ENCODE measurements around the gene OTX2. TPM values are rescaled to one million over a fixed set of nuclear protein-coding genes. Genes with fewer than 3 reads are reported as not detected.

The OTX2 gene
- total RNA-seq, 1 donor from 2014 or later, result not detected

DNA sequence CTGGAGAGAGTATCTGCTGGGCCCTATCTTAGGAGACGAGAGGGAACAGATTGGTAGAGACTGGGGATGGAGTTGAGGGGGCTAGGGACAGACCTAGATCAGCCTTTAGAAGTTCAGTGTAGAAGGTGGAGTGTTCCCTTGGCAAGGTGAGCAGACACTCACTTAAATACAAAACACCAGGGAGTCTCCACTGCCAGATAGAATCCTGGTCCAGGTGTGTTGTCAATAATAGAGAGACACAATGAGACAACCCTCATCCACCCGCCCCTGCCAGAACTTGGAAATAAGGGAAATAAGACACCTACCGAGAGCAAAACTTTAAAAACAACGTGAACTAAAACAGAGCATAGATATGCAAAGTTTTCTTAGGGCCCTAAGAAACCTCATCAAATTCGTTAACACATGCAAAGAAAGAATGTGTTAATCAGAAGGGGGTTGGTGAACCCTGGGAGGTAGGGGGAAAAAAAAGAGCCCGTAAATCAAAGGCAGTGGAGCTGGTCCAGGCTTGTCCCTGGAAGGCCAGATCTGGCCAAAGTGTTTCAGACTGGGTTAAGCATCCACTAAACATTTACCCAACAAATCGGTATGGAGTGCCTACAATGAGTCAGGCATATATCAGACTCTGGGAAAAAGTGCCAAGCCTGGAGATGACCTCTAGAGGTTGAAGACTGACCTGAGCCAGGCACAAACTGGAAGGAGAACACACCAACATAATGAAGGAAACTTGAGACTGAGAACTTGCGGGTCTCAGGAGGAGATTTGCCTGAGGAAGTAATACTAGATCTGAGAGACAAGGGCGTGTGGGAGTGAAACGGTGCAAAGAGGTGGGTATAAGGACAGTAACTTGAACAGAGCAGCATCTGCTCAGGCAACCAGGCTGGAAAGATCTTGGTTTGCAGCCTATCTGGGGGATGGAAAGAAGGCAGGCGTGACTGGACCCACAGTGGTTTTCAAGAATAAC is 37.0 kb upstream of the OTX2 start:
- peaks cover 47% of the 10 kb centered on the region for H3K27me3 Mint-ChIP-seq

DNA sequence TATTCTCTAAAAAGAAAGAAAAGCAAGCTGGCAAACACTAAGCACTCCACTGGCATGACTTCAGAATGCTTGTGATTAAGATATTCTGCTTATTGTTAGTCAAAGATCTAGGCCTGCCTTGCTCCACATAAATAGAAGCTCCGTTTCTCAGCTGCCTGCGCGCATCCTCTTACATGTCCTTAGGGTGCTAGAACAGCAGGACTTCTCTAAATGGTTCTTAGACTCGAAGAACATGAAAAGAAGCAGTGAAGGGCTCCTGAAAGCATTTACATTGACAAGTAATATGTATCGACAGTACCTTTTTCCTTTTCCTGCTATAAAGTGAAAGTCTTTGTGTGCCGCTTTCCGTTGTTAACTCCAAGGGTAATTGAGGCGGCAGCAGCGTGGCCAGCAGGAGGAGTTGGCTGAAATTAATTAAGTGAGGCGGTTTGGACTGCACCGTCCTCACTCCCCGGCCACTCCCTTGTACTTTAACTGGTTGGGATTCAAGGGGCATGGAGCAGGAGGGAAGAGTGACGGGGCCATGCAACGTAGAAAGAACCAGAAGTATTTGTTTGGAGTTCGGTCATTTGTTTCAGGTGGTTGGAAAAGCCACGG is 34.2 kb upstream of the OTX2 start:
- peaks cover 46% of the 10 kb centered on the region for H3K27me3 Mint-ChIP-seq
- TF ChIP-seq, protein P1, sequence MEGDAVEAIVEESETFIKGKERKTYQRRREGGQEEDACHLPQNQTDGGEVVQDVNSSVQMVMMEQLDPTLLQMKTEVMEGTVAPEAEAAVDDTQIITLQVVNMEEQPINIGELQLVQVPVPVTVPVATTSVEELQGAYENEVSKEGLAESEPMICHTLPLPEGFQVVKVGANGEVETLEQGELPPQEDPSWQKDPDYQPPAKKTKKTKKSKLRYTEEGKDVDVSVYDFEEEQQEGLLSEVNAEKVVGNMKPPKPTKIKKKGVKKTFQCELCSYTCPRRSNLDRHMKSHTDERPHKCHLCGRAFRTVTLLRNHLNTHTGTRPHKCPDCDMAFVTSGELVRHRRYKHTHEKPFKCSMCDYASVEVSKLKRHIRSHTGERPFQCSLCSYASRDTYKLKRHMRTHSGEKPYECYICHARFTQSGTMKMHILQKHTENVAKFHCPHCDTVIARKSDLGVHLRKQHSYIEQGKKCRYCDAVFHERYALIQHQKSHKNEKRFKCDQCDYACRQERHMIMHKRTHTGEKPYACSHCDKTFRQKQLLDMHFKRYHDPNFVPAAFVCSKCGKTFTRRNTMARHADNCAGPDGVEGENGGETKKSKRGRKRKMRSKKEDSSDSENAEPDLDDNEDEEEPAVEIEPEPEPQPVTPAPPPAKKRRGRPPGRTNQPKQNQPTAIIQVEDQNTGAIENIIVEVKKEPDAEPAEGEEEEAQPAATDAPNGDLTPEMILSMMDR (IDR thresholded peaks at IDR 0.05; ENCODE audit: unreplicated experiment), result no peak

More for the DNA sequence above, 37.0 kb upstream of the OTX2 start:
- no peaks in the 10 kb centered on the region for H3K36me3 Mint-ChIP-seq (ENCODE audit: insufficient read depth)
- DNase-seq (ENCODE audit: low spot score, unreplicated experiment), result no peak
- peaks cover 16% of the 10 kb centered on the region for H3K4me1 Mint-ChIP-seq (ENCODE audit: low read depth)
- H3K9me3 Mint-ChIP-seq (ENCODE audit: low read depth), result no peaks in the 10 kb centered on the region
- H3K4me3 Mint-ChIP-seq (ENCODE audit: low read depth), result no peak overlapping the region
- no peak overlapping the region for H3K27ac Mint-ChIP-seq
- TF ChIP-seq, protein P1 (IDR thresholded peaks at IDR 0.05; ENCODE audit: unreplicated experiment), result no peak

DNA sequence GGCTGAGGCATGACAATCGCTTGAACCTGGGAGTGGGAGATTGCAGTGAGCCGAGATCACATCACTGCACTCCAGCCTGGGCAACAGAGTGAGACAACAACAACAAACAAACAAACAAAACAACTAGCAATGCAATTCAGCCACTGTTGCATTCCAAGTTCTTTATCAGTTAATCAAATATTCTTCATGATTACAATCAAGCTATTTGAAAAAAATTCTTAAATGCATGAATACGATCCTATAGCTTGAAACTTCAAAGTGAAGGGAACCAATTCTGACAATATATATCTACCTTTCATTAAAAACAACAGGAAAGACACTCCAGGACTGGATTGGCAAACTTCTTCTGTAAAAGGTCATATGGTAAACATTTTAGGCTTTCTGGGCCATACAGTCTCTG is 31.3 kb upstream of the OTX2 start:
- no peak overlapping the region for H3K4me3 Mint-ChIP-seq (ENCODE audit: low read depth)
- DNase-seq (ENCODE audit: low spot score, unreplicated experiment), result no peak
- no peak overlapping the region for H3K27ac Mint-ChIP-seq
- TF ChIP-seq, protein P1 (IDR thresholded peaks at IDR 0.05; ENCODE audit: unreplicated experiment), result no peak
- no peaks in the 10 kb centered on the region for H3K36me3 Mint-ChIP-seq (ENCODE audit: insufficient read depth)
- H3K9me3 Mint-ChIP-seq (ENCODE audit: low read depth), result no peaks in the 10 kb centered on the region
- H3K4me1 Mint-ChIP-seq (ENCODE audit: low read depth), result peaks cover 7% of the 10 kb centered on the region
- peaks cover 30% of the 10 kb centered on the region for H3K27me3 Mint-ChIP-seq

More for the DNA sequence above, 34.2 kb upstream of the OTX2 start:
- Mint-ChIP-seq H3K4me3 (ENCODE audit: low read depth) (no peak overlapping the region), H3K27ac (no peak overlapping the region), H3K9me3 (ENCODE audit: low read depth) (no peaks in the 10 kb centered on the region), H3K4me1 (ENCODE audit: low read depth) (peaks cover 16% of the 10 kb centered on the region), H3K36me3 (ENCODE audit: insufficient read depth) (no peaks in the 10 kb centered on the region)
- DNase-seq (ENCODE audit: low spot score, unreplicated experiment), result no peak

DNA sequence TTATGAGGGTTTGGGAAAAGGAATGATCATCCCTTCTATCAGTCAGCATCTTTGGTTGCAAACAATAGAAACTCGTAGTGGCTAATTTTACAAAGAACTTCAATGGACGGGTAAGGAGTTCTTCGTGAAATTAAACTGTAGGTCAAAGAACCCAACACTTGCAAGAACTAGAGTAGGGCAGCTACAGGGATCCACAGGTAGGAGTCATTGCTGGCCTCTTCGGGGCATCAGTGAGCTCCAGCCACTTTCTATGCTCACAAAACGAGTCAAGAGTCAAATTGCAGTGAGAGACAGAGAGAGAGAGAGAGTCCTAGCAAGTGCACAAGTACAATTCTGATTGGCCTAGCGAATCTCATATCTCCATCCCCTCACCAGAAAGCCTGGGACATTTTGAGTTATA is 29.9 kb upstream of the OTX2 start:
- Mint-ChIP-seq H3K9me3 (ENCODE audit: low read depth) (no peaks in the 10 kb centered on the region), H3K27me3 (peaks cover 25% of the 10 kb centered on the region), H3K36me3 (ENCODE audit: insufficient read depth) (no peaks in the 10 kb centered on the region), H3K4me3 (ENCODE audit: low read depth) (no peak overlapping the region), H3K4me1 (ENCODE audit: low read depth) (no peaks in the 10 kb centered on the region), H3K27ac (no peak overlapping the region)
- no peak for DNase-seq (ENCODE audit: low spot score, unreplicated experiment)
- TF ChIP-seq, protein P1 (IDR thresholded peaks at IDR 0.05; ENCODE audit: unreplicated experiment), result no peak

DNA sequence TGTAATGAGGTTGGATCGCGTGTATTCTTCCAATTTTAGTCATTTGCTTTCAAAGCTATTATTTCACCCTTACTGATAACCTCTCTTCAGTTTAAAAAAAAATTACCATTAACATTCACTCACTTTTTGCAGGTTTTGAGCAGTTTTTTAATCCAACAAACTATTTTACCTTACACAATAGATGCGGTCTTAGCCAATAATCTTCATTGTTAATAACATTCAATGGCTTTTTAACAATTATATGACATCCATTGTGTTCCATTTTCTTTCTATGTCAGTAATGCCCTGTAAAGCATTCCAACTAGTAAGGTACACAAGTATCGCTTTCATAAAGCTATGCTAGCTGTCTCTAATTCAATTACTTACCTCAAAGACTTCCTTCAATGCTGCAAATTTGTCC is 18.9 kb upstream of the OTX2 start:
- Mint-ChIP-seq H3K27me3 (peaks cover 37% of the 10 kb centered on the region), H3K36me3 (ENCODE audit: insufficient read depth) (no peaks in the 10 kb centered on the region), H3K4me3 (ENCODE audit: low read depth) (no peak overlapping the region), H3K27ac (no peak overlapping the region), H3K4me1 (ENCODE audit: low read depth) (no peaks in the 10 kb centered on the region), H3K9me3 (ENCODE audit: low read depth) (no peaks in the 10 kb centered on the region)
- no peak for DNase-seq (ENCODE audit: low spot score, unreplicated experiment)
- TF ChIP-seq, protein P1 (IDR thresholded peaks at IDR 0.05; ENCODE audit: unreplicated experiment), result no peak

Measured in progenitor cell of endocrine pancreas (in vitro differentiated cells).